OCI-LY1 (cell line): ENCODE data around the gene KREMEN1.

Source experiments
- EZH2 ChIP-seq: fragments of 200-600 bp; sonication (generic), shearing (Covaris generic); IDR thresholded peaks from 2 replicates; pipeline ENCODE4 v1.8.0; 2017; ENCODE audit warnings: borderline replicate concordance, mixed run types, mild to moderate bottlenecking, antibody characterized with exemption, low read length, moderate library complexity, mixed read lengths
- TF ChIP-seq, protein P1 (sequence below): fragments of 200-600 bp; sonication (generic), shearing (Covaris generic); IDR thresholded peaks from 2 replicates; pipeline ENCODE4 v1.5.1; 2017; ENCODE audit warnings: mild to moderate bottlenecking, antibody characterized with exemption, low read length, moderate library complexity, mixed read lengths

DNA sequence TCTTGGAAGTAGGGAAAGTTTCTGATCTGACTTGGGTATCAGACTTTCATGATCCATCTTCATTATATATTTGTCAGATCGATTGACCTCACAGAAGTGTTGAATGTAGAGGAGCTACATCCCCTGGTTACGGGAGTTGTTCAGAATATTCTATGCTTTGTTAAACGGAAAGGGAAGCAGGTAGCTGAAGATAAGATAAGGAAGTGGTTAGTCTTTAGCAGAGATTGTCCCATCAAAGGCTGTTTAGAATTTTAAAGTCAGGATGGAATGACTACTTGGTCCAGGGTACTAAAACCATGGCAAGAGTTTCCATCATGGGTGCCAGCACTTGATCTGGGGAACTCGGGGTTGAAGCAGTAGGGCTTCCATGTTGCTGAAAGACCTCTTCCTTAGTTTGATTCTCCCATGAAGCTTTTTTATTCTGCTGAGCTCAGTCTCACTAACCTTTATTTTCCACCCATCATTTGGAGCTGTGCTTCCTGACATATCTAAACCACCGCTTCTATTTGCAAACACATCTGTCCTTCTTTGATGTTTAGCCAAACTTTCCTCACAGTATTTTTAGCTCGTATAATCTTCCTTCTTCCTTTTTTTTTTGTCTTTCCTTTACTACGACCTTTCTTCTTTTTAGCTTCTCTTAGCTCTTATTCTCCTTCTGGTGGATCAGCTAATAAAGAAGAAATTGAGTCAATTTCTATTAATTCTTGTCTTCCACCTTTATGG is 7.2 kb upstream of the KREMEN1 start:
- TF ChIP-seq, protein P1, sequence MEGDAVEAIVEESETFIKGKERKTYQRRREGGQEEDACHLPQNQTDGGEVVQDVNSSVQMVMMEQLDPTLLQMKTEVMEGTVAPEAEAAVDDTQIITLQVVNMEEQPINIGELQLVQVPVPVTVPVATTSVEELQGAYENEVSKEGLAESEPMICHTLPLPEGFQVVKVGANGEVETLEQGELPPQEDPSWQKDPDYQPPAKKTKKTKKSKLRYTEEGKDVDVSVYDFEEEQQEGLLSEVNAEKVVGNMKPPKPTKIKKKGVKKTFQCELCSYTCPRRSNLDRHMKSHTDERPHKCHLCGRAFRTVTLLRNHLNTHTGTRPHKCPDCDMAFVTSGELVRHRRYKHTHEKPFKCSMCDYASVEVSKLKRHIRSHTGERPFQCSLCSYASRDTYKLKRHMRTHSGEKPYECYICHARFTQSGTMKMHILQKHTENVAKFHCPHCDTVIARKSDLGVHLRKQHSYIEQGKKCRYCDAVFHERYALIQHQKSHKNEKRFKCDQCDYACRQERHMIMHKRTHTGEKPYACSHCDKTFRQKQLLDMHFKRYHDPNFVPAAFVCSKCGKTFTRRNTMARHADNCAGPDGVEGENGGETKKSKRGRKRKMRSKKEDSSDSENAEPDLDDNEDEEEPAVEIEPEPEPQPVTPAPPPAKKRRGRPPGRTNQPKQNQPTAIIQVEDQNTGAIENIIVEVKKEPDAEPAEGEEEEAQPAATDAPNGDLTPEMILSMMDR = no peak
- TF ChIP-seq EZH2 = no peak
